WTC11 (cell line): ENCODE results near the gene OPA1. TPM values are rescaled to one million over a fixed set of nuclear protein-coding genes. Genes with fewer than 3 reads are reported as not detected.

ENCODE experiments used
- ATAC-seq: fragments of 200-7000 bp; cut with Tn5 transposase; 2 replicates; pipeline ENCODE4 v1.10.0; 2021; ENCODE audit warnings: mild to moderate bottlenecking, moderate library complexity
- CTCF ChIA-PET: fragments of 300-600 bp; sonication (Branson Sonifier 250); formaldehyde crosslinking; loops from one replicate; lab custom pipeline; 2021; ENCODE audit warnings: antibody characterized with exemption; lab: Charles Lee
- POLR2A ChIA-PET: fragments of 350-600 bp; sonication (Branson Sonifier 250); formaldehyde crosslinking; loops from one replicate; lab custom pipeline; 2021; ENCODE audit warnings: antibody characterized with exemption; lab: Charles Lee
- DNase-seq: peaks from one replicate; pipeline ENCODE4 v3.0.0; 2021; ENCODE audit warnings: low spot score
- H3K27ac Mint-ChIP-seq: 2 replicates; pipeline ENCODE4 v1.8.0; 2021; ENCODE audit warnings: mixed read lengths
- H3K27me3 Mint-ChIP-seq: 2 replicates; pipeline ENCODE4 v1.8.0; 2021; ENCODE audit warnings: low read depth, mild to moderate bottlenecking, moderate library complexity, mixed read lengths
- H3K36me3 Mint-ChIP-seq: 2 replicates; pipeline ENCODE4 v1.8.0; 2021; ENCODE audit warnings: mixed read lengths
- H3K4me1 Mint-ChIP-seq: 2 replicates; pipeline ENCODE4 v1.8.0; 2022; ENCODE audit warnings: mixed read lengths
- H3K4me3 Mint-ChIP-seq: 2 replicates; pipeline ENCODE4 v1.8.0; 2021; ENCODE audit warnings: mild to moderate bottlenecking, moderate library complexity, mixed read lengths
- H3K9me3 Mint-ChIP-seq: 2 replicates; pipeline ENCODE4 v1.8.0; 2021; ENCODE audit warnings: mixed read lengths
- ARID4B ChIP-seq: sonication (generic); formaldehyde crosslinking; IDR thresholded peaks from 2 replicates; pipeline ENCODE4 v1.8.0; 2023; ENCODE audit warnings: missing genetic modification reagents, mild to moderate bottlenecking, borderline replicate concordance
- ATF3 ChIP-seq: sonication (generic); formaldehyde crosslinking; conservative IDR thresholded peaks from 2 replicates; pipeline ENCODE4 v1.8.1; 2022; ENCODE audit warnings: mild to moderate bottlenecking, missing genetic modification reagents
- CDX4 ChIP-seq: fragments of 250-450 bp; sonication (Bioruptor Pico); IDR thresholded peaks from 2 replicates; pipeline ENCODE4 v1.9.0; 2021; ENCODE audit warnings: moderate library complexity, mild to moderate bottlenecking, inconsistent platforms, borderline replicate concordance
- CREM ChIP-seq: sonication (generic); formaldehyde crosslinking; IDR thresholded peaks from 2 replicates; pipeline ENCODE4 v1.8.1; 2022; ENCODE audit warnings: mild to moderate bottlenecking, missing genetic modification reagents, moderate library complexity
- CTCF ChIP-seq: fragments of 200-600 bp; IDR thresholded peaks from 2 replicates; pipeline ENCODE4 v1.8.0; 2022; ENCODE audit warnings: antibody characterized with exemption
- ELF4 ChIP-seq: sonication (generic); formaldehyde crosslinking; IDR thresholded peaks from 2 replicates; pipeline ENCODE4 v1.8.1; 2022; ENCODE audit warnings: low read depth, mild to moderate bottlenecking, moderate library complexity, missing genetic modification reagents
- ESRRA ChIP-seq: sonication (generic); formaldehyde crosslinking; IDR thresholded peaks from 2 replicates; pipeline ENCODE4 v1.8.1; 2022; ENCODE audit warnings: mild to moderate bottlenecking, missing genetic modification reagents, borderline replicate concordance
- HMGA2 ChIP-seq: fragments of 250-450 bp; sonication (Bioruptor Pico); IDR thresholded peaks from 2 replicates; pipeline ENCODE4 v1.4.0; 2021; ENCODE audit warnings: mild to moderate bottlenecking, moderate library complexity
- MYBL2 ChIP-seq: sonication (generic); formaldehyde crosslinking; IDR thresholded peaks from 2 replicates; pipeline ENCODE4 v1.8.1; 2023; ENCODE audit warnings: mild to moderate bottlenecking, moderate library complexity, missing genetic modification reagents
- NFYB ChIP-seq: sonication (generic); formaldehyde crosslinking; conservative IDR thresholded peaks from 2 replicates; pipeline ENCODE4 v1.8.0; 2022; ENCODE audit warnings: low read depth, missing genetic modification reagents
- NR1H2 ChIP-seq: sonication (generic); formaldehyde crosslinking; IDR thresholded peaks from 2 replicates; pipeline ENCODE4 v1.9.0; 2021; ENCODE audit warnings: mild to moderate bottlenecking, moderate library complexity, missing genetic modification reagents
- PRDM15 ChIP-seq: sonication (generic); formaldehyde crosslinking; IDR thresholded peaks from 2 replicates; pipeline ENCODE4 v1.8.0; 2022; ENCODE audit warnings: missing genetic modification reagents
- PREB ChIP-seq: sonication (generic); formaldehyde crosslinking; IDR thresholded peaks from 2 replicates; pipeline ENCODE4 v1.8.1; 2022; ENCODE audit warnings: mild to moderate bottlenecking, missing genetic modification reagents, moderate library complexity, borderline replicate concordance
- SP1 ChIP-seq: sonication (generic); formaldehyde crosslinking; conservative IDR thresholded peaks from 2 replicates; pipeline ENCODE4 v1.8.1; 2022; ENCODE audit warnings: missing genetic modification reagents
- TEAD1 ChIP-seq: sonication (generic); formaldehyde crosslinking; IDR thresholded peaks from 2 replicates; pipeline ENCODE4 v1.8.0; 2022; ENCODE audit warnings: mild to moderate bottlenecking, missing genetic modification reagents
- TEAD4 ChIP-seq: sonication (generic); formaldehyde crosslinking; IDR thresholded peaks from 2 replicates; pipeline ENCODE4 v1.8.0; 2022; ENCODE audit warnings: mild to moderate bottlenecking, missing genetic modification reagents
- ZBTB21 ChIP-seq: sonication (generic); formaldehyde crosslinking; IDR thresholded peaks from 2 replicates; pipeline ENCODE4 v1.8.1; 2023; ENCODE audit warnings: mild to moderate bottlenecking, missing genetic modification reagents, borderline replicate concordance
- ZMAT4 ChIP-seq: fragments of 250-450 bp; sonication (Bioruptor Pico); IDR thresholded peaks from 2 replicates; pipeline ENCODE4 v1.9.0; 2021; ENCODE audit warnings: mild to moderate bottlenecking
- ZNF121 ChIP-seq: sonication (generic); formaldehyde crosslinking; IDR thresholded peaks from 2 replicates; pipeline ENCODE4 v1.8.0; 2023; ENCODE audit warnings: missing genetic modification reagents
- ZNF138 ChIP-seq: sonication (generic); formaldehyde crosslinking; conservative IDR thresholded peaks from 2 replicates; pipeline ENCODE4 v1.8.1; 2022; ENCODE audit warnings: mild to moderate bottlenecking, moderate library complexity, missing genetic modification reagents
- ZNF232 ChIP-seq: sonication (generic); formaldehyde crosslinking; IDR thresholded peaks from 2 replicates; pipeline ENCODE4 v1.8.0; 2022; ENCODE audit warnings: mild to moderate bottlenecking, missing genetic modification reagents
- ZNF396 ChIP-seq: fragments of 250-450 bp; sonication (Bioruptor Pico); IDR thresholded peaks from 2 replicates; pipeline ENCODE4 v1.8.0; 2021; ENCODE audit warnings: mild to moderate bottlenecking, moderate library complexity, borderline replicate concordance
- total RNA-seq: library from RNA; stranded (reverse); gene quantifications from 3 replicates; pipeline ENCODE4 v1.2.3, GENCODE V29; 2021

Gene OPA1
- total RNA-seq, 1 experiment from 2014 or later: 84.7 TPM

- no peak for DNase-seq
- Mint-ChIP-seq H3K4me3 (no peak overlapping the region), H3K9me3 (no peaks in the 10 kb centered on the region), H3K4me1 (0 out of 2 replicates have a peak, but pooled peaks cover 7% of the 10 kb centered on the region), H3K27me3 (peaks cover 5% of the 10 kb centered on the region), H3K27ac (no peak overlapping the region), H3K36me3 (no peaks in the 10 kb centered on the region)
- CTCF ChIA-PET: no interaction called here
- no peak for ATAC-seq
- POLR2A ChIA-PET: no interaction called here
- TF ChIP-seq ZNF396 (CRISPR knock-in tag) (no peak), ELF4 (no peak), PREB (CRISPR knock-in tag) (no peak), TEAD4 (CRISPR knock-in tag) (no peak), ZBTB21 (CRISPR knock-in tag) (no peak), NR1H2 (CRISPR knock-in tag) (no peak), ARID4B (CRISPR knock-in tag) (no peak), ZMAT4 (CRISPR knock-in tag) (no peak), MYBL2 (CRISPR knock-in tag) (no peak), HMGA2 (CRISPR knock-in tag) (no peak), PRDM15 (CRISPR knock-in tag) (no peak), NFYB (no peak), ZNF138 (no peak), CDX4 (no peak), ESRRA (CRISPR knock-in tag) (no peak), ZNF121 (CRISPR knock-in tag) (no peak), SP1 (CRISPR knock-in tag) (no peak)
Measured at GRCh38 chr3:193586526-193586925, 6.5 kb upstream of the OPA1 start.

GRCh38 chr3:193589129-193589528, 3.9 kb upstream of the OPA1 start:
- Mint-ChIP-seq H3K27me3 (peaks cover 14% of the 10 kb centered on the region), H3K27ac (no peak overlapping the region), H3K9me3 (no peaks in the 10 kb centered on the region), H3K36me3 (no peaks in the 10 kb centered on the region; the same call in 1 of the 2 replicates), H3K4me3 (no peak overlapping the region), H3K4me1 (peaks cover 16% of the 10 kb centered on the region)
- ATAC-seq (no peak), DNase-seq (no peak)
- CTCF ChIA-PET: no interaction called here
- POLR2A ChIA-PET: no interaction called here
- no peak for TF ChIP-seq ZNF232 (CRISPR knock-in tag)
- TF ChIP-seq ZMAT4 (CRISPR knock-in tag): no peak
- TF ChIP-seq CTCF: no peak
- no peak for TF ChIP-seq ATF3
- TF ChIP-seq TEAD1 (CRISPR knock-in tag): no peak
- TF ChIP-seq CREM: no peak
- no peak for TF ChIP-seq ZBTB21 (CRISPR knock-in tag)
